Tibial nerve (tissue), 4 donors: ENCODE measurements around the gene GPR55.

Experiments
- EP300 ChIP-seq, 2 donors: sonication (generic); formaldehyde crosslinking; IDR thresholded peaks; one replicate each; pipeline ENCODE4 v1.6.1; 2017; ENCODE audit warnings: antibody characterized with exemption in 2 of 2, mild to moderate bottlenecking in 1 of 2
- POLR2A ChIP-seq, 2 donors: fragments of 450-650 bp; IDR thresholded peaks; one replicate each; pipeline ENCODE4 v1.6.1; 2017; ENCODE audit warnings: antibody characterized with exemption in 2 of 2, mild to moderate bottlenecking in 2 of 2, moderate library complexity in 2 of 2
- TF ChIP-seq, protein P1 (sequence below), 5 experiments: fragments of 200-600 bp in 3 of 5; fragments of 450-650 bp in 2 of 5; sonication (generic) in 3 of 5; IDR thresholded peaks; one replicate each; pipeline ENCODE4 v1.5.1; 2016 to 2019; ENCODE audit warnings: antibody characterized with exemption in 5 of 5, mild to moderate bottlenecking in 3 of 5, moderate library complexity in 2 of 5

GRCh38 chr2:230935130-230935430 is 10.0 kb upstream of the GPR55 start:
- no peak for TF ChIP-seq POLR2A (IDR thresholded peaks at IDR 0.05)
- TF ChIP-seq, protein P1, sequence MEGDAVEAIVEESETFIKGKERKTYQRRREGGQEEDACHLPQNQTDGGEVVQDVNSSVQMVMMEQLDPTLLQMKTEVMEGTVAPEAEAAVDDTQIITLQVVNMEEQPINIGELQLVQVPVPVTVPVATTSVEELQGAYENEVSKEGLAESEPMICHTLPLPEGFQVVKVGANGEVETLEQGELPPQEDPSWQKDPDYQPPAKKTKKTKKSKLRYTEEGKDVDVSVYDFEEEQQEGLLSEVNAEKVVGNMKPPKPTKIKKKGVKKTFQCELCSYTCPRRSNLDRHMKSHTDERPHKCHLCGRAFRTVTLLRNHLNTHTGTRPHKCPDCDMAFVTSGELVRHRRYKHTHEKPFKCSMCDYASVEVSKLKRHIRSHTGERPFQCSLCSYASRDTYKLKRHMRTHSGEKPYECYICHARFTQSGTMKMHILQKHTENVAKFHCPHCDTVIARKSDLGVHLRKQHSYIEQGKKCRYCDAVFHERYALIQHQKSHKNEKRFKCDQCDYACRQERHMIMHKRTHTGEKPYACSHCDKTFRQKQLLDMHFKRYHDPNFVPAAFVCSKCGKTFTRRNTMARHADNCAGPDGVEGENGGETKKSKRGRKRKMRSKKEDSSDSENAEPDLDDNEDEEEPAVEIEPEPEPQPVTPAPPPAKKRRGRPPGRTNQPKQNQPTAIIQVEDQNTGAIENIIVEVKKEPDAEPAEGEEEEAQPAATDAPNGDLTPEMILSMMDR (IDR thresholded peaks at IDR 0.05), result no peak
- TF ChIP-seq EP300 (IDR thresholded peaks at IDR 0.05), result no peak
